Lower lobe of right lung (tissue), 2 donors: ENCODE measurements around the gene NMUR1. TPM values are rescaled to one million over a fixed set of nuclear protein-coding genes. Genes with fewer than 3 reads are reported as not detected.

ENCODE experiments used
- ATAC-seq, 2 donors: fragments of 200-7000 bp; cut with Tn5 transposase; one replicate each; pipeline ENCODE4 v1.9.1; 2020 to 2022; ENCODE audit warnings: mild to moderate bottlenecking in 2 of 2, moderate library complexity in 2 of 2
- DNase-seq: peaks from one replicate; pipeline ENCODE4 v3.0.0-alpha.2; 2020
- H3K27ac ChIP-seq: fragments of 200-600 bp; one replicate; pipeline ENCODE4 v1.8.0; 2022
- H3K27me3 ChIP-seq: fragments of 200-600 bp; one replicate; pipeline ENCODE4 v1.8.0; 2022; ENCODE audit warnings: low read depth
- H3K36me3 ChIP-seq: fragments of 200-600 bp; one replicate; pipeline ENCODE4 v1.8.0; 2022; ENCODE audit warnings: mild to moderate bottlenecking
- H3K4me1 ChIP-seq: fragments of 200-600 bp; one replicate; pipeline ENCODE4 v1.8.0; 2022
- H3K4me3 ChIP-seq: fragments of 200-600 bp; one replicate; pipeline ENCODE4 v1.8.0; 2022; ENCODE audit warnings: mild to moderate bottlenecking
- H3K9me3 ChIP-seq: fragments of 200-600 bp; one replicate; pipeline ENCODE4 v1.8.0; 2022
- CTCF ChIP-seq: fragments of 200-600 bp; IDR thresholded peaks from one replicate; pipeline ENCODE4 v1.8.0; 2022; ENCODE audit warnings: antibody characterized with exemption, mild to moderate bottlenecking
- intact Hi-C: fragments of 100-400 bp; cut with DNase I; formaldehyde crosslinking; loops from one replicate; pipeline ENCODE4 v1.11.0; 2022
- total RNA-seq: library from RNA; stranded (reverse); fragmentation: NEBNext Ultra II Directional; extraction: Animal tissue kit (Norgen Biotek cat#: 25700); gene quantifications from one replicate; pipeline ENCODE4 v1.2.1, GENCODE V29; 2021
- donor health status: DM: no; HTN: yes; CAD: no; lungs with severe emphysema.

Gene NMUR1
- total RNA-seq, 1 donor from 2014 or later, result 4.4 TPM

GRCh38 chr2:231479455-231479854 lies 50.8 kb downstream of the NMUR1 start:
- intact Hi-C loops, result no loop called here
- no peak for TF ChIP-seq CTCF
- Histone ChIP-seq H3K27me3 (no peaks in the 10 kb centered on the region), H3K27ac (no peak overlapping the region), H3K36me3 (no peaks in the 10 kb centered on the region), H3K9me3 (no peaks in the 10 kb centered on the region), H3K4me3 (no peak overlapping the region), H3K4me1 (peaks cover 15% of the 10 kb centered on the region)
- ATAC-seq (no peak), DNase-seq (no peak)

GRCh38 chr2:231476920-231477319 lies 53.3 kb downstream of the NMUR1 start:
- peaks cover 1% of the 10 kb centered on the region for H3K4me1 ChIP-seq
- no peaks in the 10 kb centered on the region for H3K27me3 ChIP-seq
- TF ChIP-seq CTCF, result no peak
- H3K36me3 ChIP-seq, result no peaks in the 10 kb centered on the region
- no peak overlapping the region for H3K4me3 ChIP-seq
- ATAC-seq (no peak), DNase-seq (no peak)
- no peak overlapping the region for H3K27ac ChIP-seq
- no peaks in the 10 kb centered on the region for H3K9me3 ChIP-seq
- intact Hi-C loops, result no loop called here

- no peak for DNase-seq
- H3K4me3 ChIP-seq, result no peak overlapping the region
- no peak overlapping the region for H3K27ac ChIP-seq
- H3K4me1 ChIP-seq, result no peaks in the 10 kb centered on the region
- intact Hi-C loops, result no loop called here
- TF ChIP-seq CTCF, result no peak
- ATAC-seq, result no peak
- H3K36me3 ChIP-seq, result no peaks in the 10 kb centered on the region
- H3K27me3 ChIP-seq, result no peaks in the 10 kb centered on the region
- no peaks in the 10 kb centered on the region for H3K9me3 ChIP-seq
These were observed 54.3 kb downstream of the NMUR1 start for GRCh38 chr2:231475965-231476364.

Other genes starting within 250 kb of the NMUR1 start
- 80.0 TPM for gene B3GNT7, start 134.7 kb downstream of the NMUR1 start, total RNA-seq
- 295 TPM for gene NCL, start 66.0 kb downstream of the NMUR1 start, total RNA-seq
- not detected for gene TEX44, start 62.4 kb upstream of the NMUR1 start, total RNA-seq
- 729 TPM for gene PTMA, start 178.1 kb upstream of the NMUR1 start, total RNA-seq